Fibroblast of villous mesenchyme (primary cell): Measurements from ENCODE around the gene DOCK8. TPM values are rescaled to one million over a fixed set of nuclear protein-coding genes. Genes with fewer than 3 reads are reported as not detected.

Experiments used
- DNase-seq: peaks from one replicate; pipeline ENCODE4 v3.0.0-alpha.2; 2010; ENCODE audit warnings: low read depth
- H3K4me3 ChIP-seq: 2 replicates; pipeline ENCODE4 v1.5.1; 2011; ENCODE audit warnings: low read depth, mild to moderate bottlenecking, low read length
- CTCF ChIP-seq: IDR thresholded peaks from 2 replicates; pipeline ENCODE4 v1.5.1; 2012; ENCODE audit warnings: low read depth, mild to moderate bottlenecking, low read length; ENCODE audit not compliant: insufficient read depth
- total RNA-seq: library from RNA; depleted of rRNA; stranded (reverse); fragments of >200 nt; gene quantifications from 2 replicates; pipeline ENCODE4 v1.2.3, GENCODE V29; 2012

DOCK8 gene
- total RNA-seq, 1 donor = 2.6 TPM

- DNase-seq = no peak
- TF ChIP-seq CTCF = no peak
- H3K4me3 ChIP-seq = no peak overlapping the region
Observed at GRCh38 chr9:373759-374206, 159.1 kb downstream of the DOCK8 start.

- no peak overlapping the region for H3K4me3 ChIP-seq
- no peak for DNase-seq
- no peak for TF ChIP-seq CTCF
Observed at GRCh38 chr9:374736-375135, 160.1 kb downstream of the DOCK8 start.

GRCh38 chr9:376115-376514 lies 161.4 kb downstream of the DOCK8 start:
- DNase-seq = no peak
- no peak for TF ChIP-seq CTCF
- H3K4me3 ChIP-seq = no peak overlapping the region

GRCh38 chr9:378263-378662 lies 163.6 kb downstream of the DOCK8 start:
- DNase-seq = no peak
- no peak overlapping the region for H3K4me3 ChIP-seq
- no peak for TF ChIP-seq CTCF

GRCh38 chr9:382383-382782 lies 167.7 kb downstream of the DOCK8 start:
- no peak for TF ChIP-seq CTCF
- DNase-seq = no peak

GRCh38 chr9:385818-386398 lies 171.2 kb downstream of the DOCK8 start:
- peak; percentile 60 for DNase-seq
- H3K4me3 ChIP-seq = no peak overlapping the region
- TF ChIP-seq CTCF = peak; percentile 94

More at GRCh38 chr9:382383-382782, 167.7 kb downstream of the DOCK8 start:
- H3K4me3 ChIP-seq = no peak overlapping the region

- H3K4me3 ChIP-seq = no peak overlapping the region
- TF ChIP-seq CTCF = no peak
- no peak for DNase-seq
Observed at GRCh38 chr9:389159-389558, 174.5 kb downstream of the DOCK8 start.
